SH-SY5Y (cell line): Measurements from ENCODE around the gene CIDEA.

Experiments used
- GATA2 ChIP-seq: IDR thresholded peaks from 2 replicates; pipeline ENCODE4 v1.6.1; 2011; ENCODE audit warnings: mild to moderate bottlenecking, low read depth, low read length
- GATA3 ChIP-seq: IDR thresholded peaks from 2 replicates; pipeline ENCODE4 v1.6.1; 2011; ENCODE audit warnings: low read depth, mild to moderate bottlenecking, low read length, moderate library complexity

GRCh38 chr18:12231986-12232385 lies 22.2 kb upstream of the CIDEA start:
- no peak for TF ChIP-seq GATA3
- TF ChIP-seq GATA2: no peak
